K562 (cell line): ENCODE data around the gene OTUD5. TPM values are rescaled to one million over a fixed set of nuclear protein-coding genes. Genes with fewer than 3 reads are reported as not detected.

ENCODE experiments used
- ATF1 ChIP-seq, 2 experiments: fragments of 450-650 bp in 1 of 2; IDR thresholded peaks; 2 replicates each; pipeline ENCODE4 v1.6.1; 2016; ENCODE audit warnings: missing compliant biosample characterization in 1 of 2, missing genetic modification characterization in 1 of 2
- CCNT2 ChIP-seq: IDR thresholded peaks from 2 replicates; pipeline ENCODE4 v1.6.1; 2011; ENCODE audit warnings: borderline replicate concordance, low read depth, mild to moderate bottlenecking, moderate library complexity, mixed read lengths, low read length; ENCODE audit not compliant: insufficient read length; ENCODE audit errors: extremely low read depth
- CTBP1 ChIP-seq: fragments of 450-650 bp; IDR thresholded peaks from 2 replicates; pipeline ENCODE4 v1.6.1; 2016; ENCODE audit warnings: borderline replicate concordance
- MYBL2 ChIP-seq, 2 experiments: fragments of 450-650 bp in 1 of 2; sonication (generic) in 1 of 2; formaldehyde crosslinking in 1 of 2; IDR thresholded peaks; 2 replicates each; pipeline versions ENCODE4 v1.6.1 to v1.8.1; 2017 to 2022; ENCODE audit warnings: borderline replicate concordance in 1 of 2, inconsistent platforms in 1 of 2, low read depth in 1 of 2, mild to moderate bottlenecking in 1 of 2, missing genetic modification reagents in 1 of 2, moderate library complexity in 1 of 2
- MYNN ChIP-seq, 2 experiments: sonication (generic); formaldehyde crosslinking in 1 of 2; IDR thresholded peaks; 2 replicates each; pipeline versions ENCODE4 v1.5.0 to v1.6.1; 2016 to 2020; ENCODE audit warnings: antibody characterized with exemption in 1 of 2, missing genetic modification reagents in 1 of 2
- SMARCE1 ChIP-seq: fragments of 450-650 bp; IDR thresholded peaks from 2 replicates; pipeline ENCODE4 v1.7.1; 2016; ENCODE audit warnings: mild to moderate bottlenecking
- SRSF3 ChIP-seq: fragments of 200-400 bp; formaldehyde crosslinking; IDR thresholded peaks from 2 replicates; pipeline ENCODE4 v1.6.1; 2016; ENCODE audit warnings: mild to moderate bottlenecking, low read length, moderate library complexity; ENCODE audit not compliant: insufficient read depth
- TEAD1 ChIP-seq, 2 experiments: fragments of 450-650 bp in 1 of 2; sonication (generic) in 1 of 2; formaldehyde crosslinking; IDR thresholded peaks; 2 replicates each; pipeline versions ENCODE4 v1.4.0 to v1.8.0; 2020 to 2022; ENCODE audit warnings: mild to moderate bottlenecking in 2 of 2, missing genetic modification reagents in 1 of 2
- TFAM ChIP-seq: fragments of 250-450 bp; sonication (Bioruptor Pico); conservative IDR thresholded peaks from 2 replicates; pipeline ENCODE4 v1.5.0; 2021; ENCODE audit warnings: mild to moderate bottlenecking, moderate library complexity
- TSC22D4 ChIP-seq: fragments of 450-650 bp; IDR thresholded peaks from 2 replicates; pipeline ENCODE4 v1.6.1; 2016; ENCODE audit warnings: missing genetic modification characterization, missing biosample characterization, control low read depth
- ZNF175 ChIP-seq: fragments of 200-800 bp; sonication (Bioruptor generic); IDR thresholded peaks from 2 replicates; pipeline ENCODE4 v1.6.1; 2016; ENCODE audit warnings: low read depth, mild to moderate bottlenecking, missing genetic modification characterization, missing compliant biosample characterization
- ZNF24 ChIP-seq: fragments of 450-650 bp; IDR thresholded peaks from 2 replicates; pipeline ENCODE4 v1.6.1; 2016
- ZNF274 ChIP-seq: IDR thresholded peaks from 2 replicates; pipeline ENCODE4 v1.6.1; 2011; ENCODE audit warnings: low read depth, mild to moderate bottlenecking, low read length, moderate library complexity, borderline replicate concordance
- polyA plus RNA-seq, 8 experiments: library from polyadenylated mRNA; depleted of rRNA in 4 of 8; stranded (reverse) in 5 of 8; unstranded in 3 of 8; fragments of >200 nt; fragmentation: Nextera tagmentation in 2 of 8; fragmentation: Illumina TruSeq in 1 of 8; extraction: Ambion mirVana in 2 of 8; extraction: Trizol in 1 of 8; gene quantifications; 2 replicates each; pipeline versions ENCODE4 v1.2.1 to v1.2.3, GENCODE V29; 2011 to 2014; ENCODE audit warnings: inconsistent platforms in 1 of 8, missing spikeins in 1 of 8
- total RNA-seq, 7 experiments: library from RNA; depleted of rRNA in 6 of 7; stranded (reverse); fragments of >200 nt in 6 of 7; fragmentation: Illumina TruSeq in 2 of 7; extraction: Trizol in 2 of 7; gene quantifications; 2 replicates each; pipeline versions ENCODE4 v1.2.1 to v1.2.3, GENCODE V29; 2011 to 2021; ENCODE audit warnings: low replicate concordance in 1 of 7
- TF ChIP-seq, protein P1 (sequence below), 2 experiments: IDR thresholded peaks in 1 of 2; conservative IDR thresholded peaks in 1 of 2; 2 replicates each; pipeline ENCODE4 v1.6.1; 2016; ENCODE audit warnings: low read depth in 2 of 2, mild to moderate bottlenecking in 1 of 2, missing compliant biosample characterization in 1 of 2, missing genetic modification characterization in 1 of 2, moderate library complexity in 1 of 2
- TF ChIP-seq, protein P2 (sequence below): fragments of 450-650 bp; conservative IDR thresholded peaks from 2 replicates; pipeline ENCODE4 v1.6.1; 2016; ENCODE audit warnings: missing genetic modification characterization, low read depth, mild to moderate bottlenecking, missing compliant biosample characterization, moderate library complexity
- TF ChIP-seq, protein P3 (sequence below): sonication (generic); formaldehyde crosslinking; IDR thresholded peaks from 2 replicates; pipeline ENCODE4 v1.8.0; 2023; ENCODE audit warnings: missing genetic modification reagents, mild to moderate bottlenecking, borderline replicate concordance

The OTUD5 gene
- total and polyA plus RNA-seq, 9 of the 15 experiments (the other 6 are each of a cell fraction or from before 2014, with no cell fraction given) = 3.6 to 102 (median 59.0) TPM

DNA sequence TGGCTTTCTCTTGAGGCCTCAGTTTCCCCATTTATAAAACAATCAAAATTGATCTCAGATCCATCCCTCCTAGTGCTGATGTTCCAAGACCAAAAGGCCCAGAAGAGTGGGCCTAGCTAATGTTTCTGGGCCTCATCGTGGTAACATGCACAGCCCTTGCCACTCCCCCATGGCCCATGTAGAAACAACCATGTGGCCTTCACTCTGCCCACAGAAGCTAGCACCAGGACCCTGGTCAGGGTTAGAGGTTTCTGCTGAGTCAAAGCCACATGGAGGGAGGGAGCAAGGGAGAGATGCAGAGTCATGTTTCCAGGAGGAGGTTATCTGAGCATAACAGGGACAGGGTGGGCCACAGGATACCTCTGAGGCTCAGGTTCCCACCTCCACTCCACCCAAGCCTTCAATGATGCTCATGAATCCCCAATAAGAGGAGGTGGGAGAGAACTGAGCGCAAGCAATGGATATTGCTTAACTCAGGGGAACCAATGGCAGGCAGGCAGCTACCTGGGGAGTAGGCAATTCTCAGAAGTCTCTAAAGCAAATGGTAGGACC is 16.9 kb downstream of the OTUD5 start (continued):
- TF ChIP-seq, protein P1, sequence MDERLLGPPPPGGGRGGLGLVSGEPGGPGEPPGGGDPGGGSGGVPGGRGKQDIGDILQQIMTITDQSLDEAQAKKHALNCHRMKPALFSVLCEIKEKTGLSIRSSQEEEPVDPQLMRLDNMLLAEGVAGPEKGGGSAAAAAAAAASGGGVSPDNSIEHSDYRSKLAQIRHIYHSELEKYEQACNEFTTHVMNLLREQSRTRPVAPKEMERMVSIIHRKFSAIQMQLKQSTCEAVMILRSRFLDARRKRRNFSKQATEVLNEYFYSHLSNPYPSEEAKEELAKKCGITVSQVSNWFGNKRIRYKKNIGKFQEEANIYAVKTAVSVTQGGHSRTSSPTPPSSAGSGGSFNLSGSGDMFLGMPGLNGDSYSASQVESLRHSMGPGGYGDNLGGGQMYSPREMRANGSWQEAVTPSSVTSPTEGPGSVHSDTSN (CRISPR knock-in tag; IDR thresholded peaks at IDR 0.05; ENCODE audit: low read depth) = no peak
- TF ChIP-seq, protein P1 (tag; conservative IDR thresholded peaks at IDR 0.05; ENCODE audit: low read depth) = no peak
- peak; percentile 88; the same call in 1 of the 2 replicates for TF ChIP-seq CTBP1
- TF ChIP-seq, protein P2, sequence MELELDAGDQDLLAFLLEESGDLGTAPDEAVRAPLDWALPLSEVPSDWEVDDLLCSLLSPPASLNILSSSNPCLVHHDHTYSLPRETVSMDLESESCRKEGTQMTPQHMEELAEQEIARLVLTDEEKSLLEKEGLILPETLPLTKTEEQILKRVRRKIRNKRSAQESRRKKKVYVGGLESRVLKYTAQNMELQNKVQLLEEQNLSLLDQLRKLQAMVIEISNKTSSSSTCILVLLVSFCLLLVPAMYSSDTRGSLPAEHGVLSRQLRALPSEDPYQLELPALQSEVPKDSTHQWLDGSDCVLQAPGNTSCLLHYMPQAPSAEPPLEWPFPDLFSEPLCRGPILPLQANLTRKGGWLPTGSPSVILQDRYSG = peak; percentile 82
- TF ChIP-seq, protein P3, sequence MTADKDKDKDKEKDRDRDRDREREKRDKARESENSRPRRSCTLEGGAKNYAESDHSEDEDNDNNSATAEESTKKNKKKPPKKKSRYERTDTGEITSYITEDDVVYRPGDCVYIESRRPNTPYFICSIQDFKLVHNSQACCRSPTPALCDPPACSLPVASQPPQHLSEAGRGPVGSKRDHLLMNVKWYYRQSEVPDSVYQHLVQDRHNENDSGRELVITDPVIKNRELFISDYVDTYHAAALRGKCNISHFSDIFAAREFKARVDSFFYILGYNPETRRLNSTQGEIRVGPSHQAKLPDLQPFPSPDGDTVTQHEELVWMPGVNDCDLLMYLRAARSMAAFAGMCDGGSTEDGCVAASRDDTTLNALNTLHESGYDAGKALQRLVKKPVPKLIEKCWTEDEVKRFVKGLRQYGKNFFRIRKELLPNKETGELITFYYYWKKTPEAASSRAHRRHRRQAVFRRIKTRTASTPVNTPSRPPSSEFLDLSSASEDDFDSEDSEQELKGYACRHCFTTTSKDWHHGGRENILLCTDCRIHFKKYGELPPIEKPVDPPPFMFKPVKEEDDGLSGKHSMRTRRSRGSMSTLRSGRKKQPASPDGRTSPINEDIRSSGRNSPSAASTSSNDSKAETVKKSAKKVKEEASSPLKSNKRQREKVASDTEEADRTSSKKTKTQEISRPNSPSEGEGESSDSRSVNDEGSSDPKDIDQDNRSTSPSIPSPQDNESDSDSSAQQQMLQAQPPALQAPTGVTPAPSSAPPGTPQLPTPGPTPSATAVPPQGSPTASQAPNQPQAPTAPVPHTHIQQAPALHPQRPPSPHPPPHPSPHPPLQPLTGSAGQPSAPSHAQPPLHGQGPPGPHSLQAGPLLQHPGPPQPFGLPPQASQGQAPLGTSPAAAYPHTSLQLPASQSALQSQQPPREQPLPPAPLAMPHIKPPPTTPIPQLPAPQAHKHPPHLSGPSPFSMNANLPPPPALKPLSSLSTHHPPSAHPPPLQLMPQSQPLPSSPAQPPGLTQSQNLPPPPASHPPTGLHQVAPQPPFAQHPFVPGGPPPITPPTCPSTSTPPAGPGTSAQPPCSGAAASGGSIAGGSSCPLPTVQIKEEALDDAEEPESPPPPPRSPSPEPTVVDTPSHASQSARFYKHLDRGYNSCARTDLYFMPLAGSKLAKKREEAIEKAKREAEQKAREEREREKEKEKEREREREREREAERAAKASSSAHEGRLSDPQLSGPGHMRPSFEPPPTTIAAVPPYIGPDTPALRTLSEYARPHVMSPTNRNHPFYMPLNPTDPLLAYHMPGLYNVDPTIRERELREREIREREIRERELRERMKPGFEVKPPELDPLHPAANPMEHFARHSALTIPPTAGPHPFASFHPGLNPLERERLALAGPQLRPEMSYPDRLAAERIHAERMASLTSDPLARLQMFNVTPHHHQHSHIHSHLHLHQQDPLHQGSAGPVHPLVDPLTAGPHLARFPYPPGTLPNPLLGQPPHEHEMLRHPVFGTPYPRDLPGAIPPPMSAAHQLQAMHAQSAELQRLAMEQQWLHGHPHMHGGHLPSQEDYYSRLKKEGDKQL = no peak
- peak; percentile 74; the same call in 1 of the 2 replicates for TF ChIP-seq SMARCE1
- no peak for TF ChIP-seq TSC22D4 (tag)
- TF ChIP-seq CCNT2 = peak; percentile 33
- TF ChIP-seq TFAM = no peak
- TF ChIP-seq MYBL2 (IDR thresholded peaks at IDR 0.05; ENCODE audit: low read depth) = no peak
- no peak for TF ChIP-seq MYBL2 (CRISPR knock-in tag; IDR thresholded peaks at IDR 0.05; ENCODE audit: borderline replicate concordance)
- TF ChIP-seq MYNN (IDR thresholded peaks at IDR 0.05) = peak; percentile 63; the same call in 1 of the 2 replicates
- no peak for TF ChIP-seq MYNN (CRISPR knock-in tag; IDR thresholded peaks at IDR 0.05)
- TF ChIP-seq ATF1 (CRISPR knock-in tag; IDR thresholded peaks at IDR 0.05) = no peak
- 0 out of 2 replicates have a peak, but pooled peaks have one; percentile 14 for TF ChIP-seq ATF1 (tag; IDR thresholded peaks at IDR 0.05)
- TF ChIP-seq ZNF175 (CRISPR knock-in tag) = no peak; the same call in 1 of the 2 replicates
- TF ChIP-seq ZNF274 = no peak
- TF ChIP-seq SRSF3 = no peak
- TF ChIP-seq TEAD1 (CRISPR knock-in tag; IDR thresholded peaks at IDR 0.05) = peak in 1 of 2 experiments; percentile 80; a peak in 2 of 4 replicates
- no peak for TF ChIP-seq ZNF24
